Diencephalon (tissue), 1 donor: ENCODE results near the gene RXYLT1. TPM values are rescaled to one million over a fixed set of nuclear protein-coding genes. Genes with fewer than 3 reads are reported as not detected.

Experiments used
- small RNA-seq: library from RNA; depleted of rRNA; stranded (forward); fragments of <200 nt; gene quantifications from one replicate; pipeline ENCODE3, GENCODE V24; 2014
- total RNA-seq: library from RNA; depleted of rRNA; stranded (reverse); fragments of >200 nt; gene quantifications from one replicate; pipeline ENCODE4 v1.2.3, GENCODE V29; 2014

Gene RXYLT1
- total RNA-seq = 16.4 TPM

GRCh38 chr12:63779498-63780481 is at the start of gene RXYLT1:
Gene RXYLT1 (plus strand): TSS chr12:63779909. CDS start chr12:63779961, 52 bp downstream.

DNA sequence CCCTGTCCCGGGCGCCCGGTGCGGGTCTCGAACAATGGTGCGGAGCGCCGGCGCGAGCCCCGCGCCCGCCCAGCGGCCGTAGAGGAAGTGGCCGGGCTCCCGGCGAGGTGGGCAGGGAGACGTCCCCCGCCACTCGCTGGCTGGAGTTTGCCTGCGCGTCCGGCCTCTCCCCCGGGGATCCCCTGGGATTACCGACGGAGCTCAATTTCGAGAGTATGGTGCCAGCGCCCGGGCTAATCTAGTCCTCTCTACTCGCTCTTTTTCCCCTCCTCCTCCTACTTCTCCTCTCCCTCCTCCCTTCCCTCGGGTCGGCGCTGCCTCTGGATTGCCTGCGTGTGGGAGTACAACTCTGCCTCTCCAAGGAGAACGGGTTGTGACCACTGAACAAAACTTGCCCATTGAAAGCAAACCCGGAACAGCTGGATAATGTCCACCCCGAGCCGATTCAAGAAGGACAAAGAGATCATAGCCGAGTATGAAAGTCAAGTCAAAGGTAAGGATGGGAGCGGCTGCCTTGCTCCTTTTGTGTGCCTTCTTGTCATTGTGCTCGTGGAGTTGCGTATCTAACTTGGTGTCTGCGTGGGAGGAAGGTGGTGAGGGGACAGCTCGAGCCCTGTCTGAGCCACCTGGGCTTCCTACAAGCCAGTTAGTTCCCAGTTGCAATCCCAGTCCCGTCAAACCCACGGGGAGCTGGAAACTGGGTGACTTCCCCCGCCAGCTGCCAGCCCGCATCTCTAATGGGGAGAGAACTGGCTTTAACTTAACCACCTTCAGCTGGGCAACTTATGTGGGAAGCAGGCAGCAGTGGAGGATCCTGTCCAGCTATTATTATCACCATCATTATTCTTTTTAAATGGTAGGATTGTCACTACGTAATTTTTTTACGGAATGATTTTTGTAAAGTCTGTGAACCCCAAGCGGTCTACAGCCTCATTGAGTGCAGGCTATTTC is 65.0 kb downstream of the RXYLT1 start, which contains the start of gene SRGAP1:
SRGAP1 (plus strand) TSS at position 310 of the 951 bp plus-strand sequence; CDS start at position 427, 117 bp downstream.

Small RNAs within 50 kb of the gene (small RNA-seq; reads per million reads assigned to genes)
- not detected for gene AC084357.1

Other genes starting within 250 kb of the RXYLT1 start
- 35.5 TPM for gene DPY19L2, start 111.4 kb upstream of the RXYLT1 start, total RNA-seq
- gene SRGAP1, start 64.8 kb downstream of the RXYLT1 start, total RNA-seq = 24.7 TPM